ENCODE measurements around the gene ARMC8. TPM values are rescaled to one million over a fixed set of nuclear protein-coding genes. Genes with fewer than 3 reads are reported as not detected.

The ARMC8 gene
- total RNA-seq, 4 donors from 2014 or later, result 57.2 to 91.8 (median 59.5) TPM

DNA sequence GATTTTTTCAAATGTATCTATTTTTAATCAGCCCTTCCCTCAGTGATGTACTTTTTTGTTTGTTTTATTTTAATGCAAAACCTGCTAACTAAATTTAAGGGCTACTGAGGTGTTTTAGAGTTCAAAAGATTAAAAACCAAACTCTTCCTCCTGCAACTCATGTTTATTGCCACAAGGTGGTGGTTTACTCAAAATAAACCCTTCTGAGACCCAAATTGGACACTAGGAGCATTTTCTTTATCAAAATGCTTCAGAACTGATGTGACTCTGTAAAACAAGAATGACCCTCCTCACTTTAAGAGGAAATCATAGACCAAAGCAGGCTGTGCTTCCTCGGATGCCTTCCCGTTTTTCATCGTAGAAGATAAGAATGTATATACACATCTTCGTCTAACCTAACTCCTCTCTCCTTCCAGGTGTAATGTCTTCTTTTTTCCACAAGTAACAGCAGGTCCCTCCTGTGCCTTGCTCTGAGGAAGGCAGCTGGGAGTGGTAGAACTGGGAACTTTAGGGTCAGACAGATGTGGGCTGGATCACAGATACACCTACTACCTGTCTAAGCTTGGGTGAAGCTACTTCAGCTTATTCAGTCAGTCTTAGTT is 145.5 kb downstream of the ARMC8 start:
- Histone ChIP-seq H3K9me3 (no peaks in the 10 kb centered on the region), H3K27me3 (no peaks in the 10 kb centered on the region), H3K4me3 (replicated peaks in 1 of 3) (no peak overlapping the region), H3K4me1 (peaks cover 0 to 9% of the 10 kb centered on the region in 2 donors), H3K27ac (no peak overlapping the region), H3K36me3 (no peaks in the 10 kb centered on the region)
- TF ChIP-seq POLR2A (IDR thresholded peaks at IDR 0.05), result no peak
- TF ChIP-seq, protein P1, sequence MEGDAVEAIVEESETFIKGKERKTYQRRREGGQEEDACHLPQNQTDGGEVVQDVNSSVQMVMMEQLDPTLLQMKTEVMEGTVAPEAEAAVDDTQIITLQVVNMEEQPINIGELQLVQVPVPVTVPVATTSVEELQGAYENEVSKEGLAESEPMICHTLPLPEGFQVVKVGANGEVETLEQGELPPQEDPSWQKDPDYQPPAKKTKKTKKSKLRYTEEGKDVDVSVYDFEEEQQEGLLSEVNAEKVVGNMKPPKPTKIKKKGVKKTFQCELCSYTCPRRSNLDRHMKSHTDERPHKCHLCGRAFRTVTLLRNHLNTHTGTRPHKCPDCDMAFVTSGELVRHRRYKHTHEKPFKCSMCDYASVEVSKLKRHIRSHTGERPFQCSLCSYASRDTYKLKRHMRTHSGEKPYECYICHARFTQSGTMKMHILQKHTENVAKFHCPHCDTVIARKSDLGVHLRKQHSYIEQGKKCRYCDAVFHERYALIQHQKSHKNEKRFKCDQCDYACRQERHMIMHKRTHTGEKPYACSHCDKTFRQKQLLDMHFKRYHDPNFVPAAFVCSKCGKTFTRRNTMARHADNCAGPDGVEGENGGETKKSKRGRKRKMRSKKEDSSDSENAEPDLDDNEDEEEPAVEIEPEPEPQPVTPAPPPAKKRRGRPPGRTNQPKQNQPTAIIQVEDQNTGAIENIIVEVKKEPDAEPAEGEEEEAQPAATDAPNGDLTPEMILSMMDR (IDR thresholded peaks at IDR 0.05), result peak in 5 of 6 experiments; percentile 40 to 90 (median 68)
- DNase-seq, result no peak
- intact Hi-C loops (cut with DNase I), result loop anchor here (10.0 kb wide), 1 partner anchor 72 kb away; no protein-coding TSS in a partner anchor
- 47 to 50% methylated on average over 4 of the region's 4 CpGs for WGBS, 2 donors

DNA sequence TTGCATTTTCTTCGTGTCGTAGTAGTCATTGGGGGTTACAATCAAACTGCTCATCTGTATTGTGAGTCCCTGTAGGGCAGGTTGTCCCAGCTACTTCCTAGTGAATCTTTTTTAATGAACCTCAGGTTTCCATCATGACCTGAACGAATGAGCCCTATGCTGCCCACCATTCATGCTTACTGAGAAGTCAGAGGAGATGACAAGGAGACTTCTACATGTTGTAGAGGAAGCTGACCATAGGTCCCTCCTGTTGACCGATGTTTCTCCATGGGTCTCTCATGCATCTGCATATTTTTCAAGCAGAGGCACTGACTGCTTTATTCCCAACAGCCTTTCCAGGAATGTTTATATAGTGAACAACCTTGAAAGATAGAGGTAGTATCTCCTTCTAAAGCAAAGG is 147.5 kb downstream of the ARMC8 start:
- DNase-seq, result no peak
- intact Hi-C loops (cut with DNase I), result loop anchor here (10.0 kb wide), 1 partner anchor 70 kb away; no protein-coding TSS in a partner anchor
- 91% methylated on average over 4 of the region's 4 CpGs for WGBS, 2 donors

DNA sequence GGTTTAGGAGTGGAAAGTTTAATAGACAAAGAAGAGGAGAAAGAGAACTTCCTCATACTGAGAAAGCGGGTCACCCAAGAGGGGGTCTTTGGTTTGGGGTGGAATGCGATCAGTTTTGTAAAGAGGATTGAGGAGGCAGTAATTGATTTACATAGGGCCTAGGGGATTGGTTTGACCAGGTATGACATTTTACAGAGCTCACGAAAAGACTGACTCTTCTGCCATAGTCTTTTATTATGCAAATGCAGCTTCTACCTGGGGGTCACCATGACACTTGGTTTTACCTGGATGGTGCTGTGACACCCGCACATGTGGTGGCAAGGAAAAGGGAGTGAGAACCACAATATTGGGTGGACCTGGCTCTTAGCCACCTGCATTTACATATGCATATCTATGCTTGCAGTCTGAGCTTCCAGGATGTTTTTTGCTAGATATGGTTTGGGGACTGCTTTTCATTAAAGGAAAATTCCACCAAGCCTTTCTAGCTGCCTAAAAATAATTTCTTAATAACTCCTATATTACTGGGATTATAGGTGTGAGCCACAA is 149.4 kb downstream of the ARMC8 start:
- no peak for DNase-seq
- Histone ChIP-seq H3K27ac (no peak overlapping the region), H3K27me3 (no peaks in the 10 kb centered on the region), H3K36me3 (no peaks in the 10 kb centered on the region), H3K4me3 (replicated peaks in 1 of 3) (no peak overlapping the region), H3K4me1 (no peaks in the 10 kb centered on the region), H3K9me3 (no peaks in the 10 kb centered on the region)
- WGBS, 2 donors, result 95 to 98% methylated on average over 4 of the region's 4 CpGs
- intact Hi-C loops (cut with DNase I), result loop anchor here (10.0 kb wide), 1 partner anchor 68 kb away; no protein-coding TSS in a partner anchor
- TF ChIP-seq, protein P1 (IDR thresholded peaks at IDR 0.05), result no peak
- TF ChIP-seq POLR2A (IDR thresholded peaks at IDR 0.05), result no peak

More for the DNA sequence above, 147.5 kb downstream of the ARMC8 start:
- H3K4me3 ChIP-seq (replicated peaks in 1 of 3), result no peak overlapping the region
- H3K9me3 ChIP-seq, result no peaks in the 10 kb centered on the region
- H3K4me1 ChIP-seq, result no peaks in the 10 kb centered on the region
- no peaks in the 10 kb centered on the region for H3K36me3 ChIP-seq
- no peak overlapping the region for H3K27ac ChIP-seq
- H3K27me3 ChIP-seq, result no peaks in the 10 kb centered on the region
- TF ChIP-seq, protein P1 (IDR thresholded peaks at IDR 0.05), result no peak
- TF ChIP-seq POLR2A (IDR thresholded peaks at IDR 0.05), result no peak

DNA sequence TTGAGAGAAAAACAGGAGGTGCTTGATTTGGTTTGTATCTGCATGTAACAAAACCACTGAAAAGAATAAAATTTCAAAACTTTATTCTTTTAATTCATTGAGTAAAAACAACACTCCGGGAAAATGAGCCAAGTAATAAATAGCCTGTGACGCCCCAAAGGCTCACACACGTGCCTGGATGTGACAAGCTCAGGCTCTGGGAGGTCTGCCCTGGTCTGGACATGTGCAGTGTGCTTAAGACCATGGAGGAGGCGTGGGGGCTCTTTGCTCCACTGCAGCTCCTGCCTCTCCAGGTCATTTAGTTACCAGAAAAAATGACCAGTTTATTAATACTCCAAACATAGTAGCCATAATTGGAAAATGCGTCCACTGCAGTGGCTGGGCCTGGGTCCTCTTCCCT is 151.1 kb downstream of the ARMC8 start:
- Histone ChIP-seq H3K27ac (no peak overlapping the region), H3K4me3 (replicated peaks in 1 of 3) (no peak overlapping the region), H3K4me1 (no peaks in the 10 kb centered on the region), H3K36me3 (no peaks in the 10 kb centered on the region), H3K9me3 (no peaks in the 10 kb centered on the region), H3K27me3 (no peaks in the 10 kb centered on the region)
- no peak for TF ChIP-seq POLR2A (IDR thresholded peaks at IDR 0.05)
- TF ChIP-seq, protein P1 (IDR thresholded peaks at IDR 0.05), result no peak
- intact Hi-C loops (cut with DNase I), result loop anchor here (10.0 kb wide), 1 partner anchor 67 kb away; no protein-coding TSS in a partner anchor
- no peak for DNase-seq
- 62 to 84% methylated on average over 5 of the region's 5 CpGs for WGBS, 2 donors

DNA sequence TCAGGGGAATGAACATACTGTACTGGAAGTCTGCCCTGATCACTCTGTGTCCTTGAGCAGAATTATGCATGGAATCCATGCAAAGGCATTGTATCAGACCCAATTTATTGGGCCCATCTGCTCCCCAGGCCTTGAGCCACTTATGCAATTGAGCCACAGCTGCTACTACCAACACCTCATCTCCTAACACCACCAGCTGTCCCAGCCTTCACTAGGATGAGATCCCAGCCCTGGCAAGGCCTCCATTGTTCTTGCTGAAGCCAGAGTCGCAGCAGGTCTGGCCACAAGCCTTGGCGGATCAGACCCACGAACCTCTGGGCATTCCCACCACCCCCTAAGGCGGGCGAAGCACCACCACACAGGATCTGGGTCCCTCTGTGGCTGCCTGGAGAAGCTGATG is 151.7 kb downstream of the ARMC8 start:
- Histone ChIP-seq H3K27ac (no peak overlapping the region), H3K4me3 (replicated peaks in 1 of 3) (no peak overlapping the region), H3K4me1 (no peaks in the 10 kb centered on the region), H3K27me3 (no peaks in the 10 kb centered on the region), H3K36me3 (no peaks in the 10 kb centered on the region), H3K9me3 (no peaks in the 10 kb centered on the region)
- TF ChIP-seq POLR2A (IDR thresholded peaks at IDR 0.05), result no peak
- TF ChIP-seq, protein P1 (IDR thresholded peaks at IDR 0.05), result no peak
- intact Hi-C loops (cut with DNase I), result loop anchor here (10.0 kb wide), 1 partner anchor 66 kb away; no protein-coding TSS in a partner anchor
- no peak for DNase-seq
- 92 to 96% methylated on average over 5 of the region's 5 CpGs for WGBS, 2 donors
